ENCODE results near the gene COPS4.
"Not testable (repeated sequence)": the region's sequence is repeated elsewhere in the genome, so short reads cannot be mapped to it uniquely, and the experiment has no call there.

COPS4 gene

DNA sequence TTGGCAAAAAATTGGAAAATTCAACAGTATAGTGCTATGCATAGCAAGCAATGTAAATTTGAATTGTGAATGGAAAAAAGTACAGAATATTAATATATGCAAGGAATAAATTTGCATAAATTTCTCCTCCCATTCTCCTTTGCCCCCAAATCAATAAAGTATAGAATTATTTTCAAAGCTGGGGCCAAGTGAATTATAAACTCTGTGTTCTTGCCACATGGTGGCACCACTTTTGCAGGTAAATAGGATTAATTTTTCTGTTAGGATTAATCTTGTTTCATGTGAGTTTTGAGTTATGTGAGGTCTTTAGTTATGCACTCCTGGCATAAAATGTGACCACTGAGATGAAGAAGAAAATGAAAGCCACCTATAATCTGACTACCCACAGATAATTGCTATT, 19.9 kb downstream of the COPS4 start:
- H3K4me3 ChIP-seq (ENCODE audit: insufficient read length, low read depth), result no peak overlapping the region
- H3K36me3 ChIP-seq (ENCODE audit: insufficient read depth, insufficient read length, low read length), result peaks cover 35% of the 10 kb centered on the region
- no peaks in the 10 kb centered on the region for H3K27me3 ChIP-seq (ENCODE audit: insufficient read depth, insufficient read length)
- TF ChIP-seq ZNF274 (IDR thresholded peaks at IDR 0.05; ENCODE audit: low read depth, low read length) (no peak), YY1 (IDR thresholded peaks at IDR 0.05; ENCODE audit: insufficient read depth, insufficient read length) (no peak), SUZ12 (IDR thresholded peaks at IDR 0.05; ENCODE audit: extremely low read depth, insufficient read depth, insufficient read length) (no peak)
- H3K9me3 ChIP-seq (ENCODE audit: insufficient read depth, low read length), result no peaks in the 10 kb centered on the region
- H3K4me1 ChIP-seq (ENCODE audit: insufficient read depth, insufficient read length), result no peaks in the 10 kb centered on the region
- no peak overlapping the region for H3K9ac ChIP-seq (ENCODE audit: insufficient read length, low read depth)
- DNase-seq (ENCODE audit: low read depth, low spot score), result no peak

DNA sequence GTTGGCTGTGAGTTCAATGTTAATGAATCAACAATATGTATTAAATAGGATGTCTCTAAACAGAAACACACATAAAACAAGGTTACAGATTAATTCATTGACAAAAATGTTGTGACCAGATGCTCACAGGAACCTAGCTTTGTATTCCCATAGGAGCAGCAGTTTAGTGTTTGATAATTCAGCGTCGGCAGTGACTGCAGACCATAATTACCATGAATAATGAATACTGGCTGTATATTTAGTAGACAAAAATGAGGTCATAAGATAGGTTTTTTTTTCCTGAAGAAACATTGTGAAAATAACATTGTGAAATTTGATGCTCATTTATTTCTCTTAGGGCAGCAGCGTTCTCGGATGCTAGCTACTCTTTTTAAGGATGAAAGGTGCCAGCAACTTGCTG, 27.8 kb downstream of the COPS4 start:
- H3K36me3 ChIP-seq (ENCODE audit: insufficient read depth, insufficient read length, low read length), result peaks cover 38% of the 10 kb centered on the region
- no peaks in the 10 kb centered on the region for H3K4me1 ChIP-seq (ENCODE audit: insufficient read depth, insufficient read length)
- no peak for TF ChIP-seq YY1 (IDR thresholded peaks at IDR 0.05; ENCODE audit: insufficient read depth, insufficient read length)
- no peak for TF ChIP-seq ZNF274 (IDR thresholded peaks at IDR 0.05; ENCODE audit: low read depth, low read length)
- TF ChIP-seq SUZ12 (IDR thresholded peaks at IDR 0.05; ENCODE audit: extremely low read depth, insufficient read depth, insufficient read length), result no peak
- no peaks in the 10 kb centered on the region for H3K9me3 ChIP-seq (ENCODE audit: insufficient read depth, low read length)
- no peaks in the 10 kb centered on the region for H3K27me3 ChIP-seq (ENCODE audit: insufficient read depth, insufficient read length)
- H3K4me3 ChIP-seq (ENCODE audit: insufficient read length, low read depth), result no peak overlapping the region
- DNase-seq (ENCODE audit: low read depth, low spot score), result no peak
- no peak overlapping the region for H3K9ac ChIP-seq (ENCODE audit: insufficient read length, low read depth)

DNA sequence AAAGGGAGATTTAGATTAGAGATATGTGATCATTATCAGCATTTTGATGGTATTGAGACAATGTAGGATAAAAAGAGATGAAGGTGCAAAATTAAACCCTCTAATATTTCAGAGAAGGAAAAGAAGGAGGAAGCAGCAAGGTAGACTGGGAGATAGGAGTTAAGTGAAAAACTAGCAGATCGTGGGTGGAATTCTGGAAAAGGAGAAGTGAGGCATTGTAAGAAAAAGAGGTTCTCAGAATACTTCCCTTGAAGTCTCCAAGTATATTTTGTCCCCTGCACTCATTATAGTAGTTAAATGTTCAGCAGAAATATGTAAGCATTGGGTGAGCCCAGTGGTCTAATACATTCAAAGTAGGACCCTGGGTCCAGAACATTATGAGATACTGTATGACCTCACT, 30.3 kb downstream of the COPS4 start:
- Histone ChIP-seq H3K4me3 (ENCODE audit: insufficient read length, low read depth) (no peak overlapping the region), H3K27me3 (ENCODE audit: insufficient read depth, insufficient read length) (no peaks in the 10 kb centered on the region), H3K9me3 (ENCODE audit: insufficient read depth, low read length) (no peaks in the 10 kb centered on the region), H3K9ac (ENCODE audit: insufficient read length, low read depth) (no peak overlapping the region), H3K36me3 (ENCODE audit: insufficient read depth, insufficient read length, low read length) (peaks cover 40% of the 10 kb centered on the region), H3K4me1 (ENCODE audit: insufficient read depth, insufficient read length) (no peaks in the 10 kb centered on the region)
- TF ChIP-seq YY1 (IDR thresholded peaks at IDR 0.05; ENCODE audit: insufficient read depth, insufficient read length) (no peak), ZNF274 (IDR thresholded peaks at IDR 0.05; ENCODE audit: low read depth, low read length) (no peak), SUZ12 (IDR thresholded peaks at IDR 0.05; ENCODE audit: extremely low read depth, insufficient read depth, insufficient read length) (no peak)
- DNase-seq (ENCODE audit: low read depth, low spot score), result no peak

DNA sequence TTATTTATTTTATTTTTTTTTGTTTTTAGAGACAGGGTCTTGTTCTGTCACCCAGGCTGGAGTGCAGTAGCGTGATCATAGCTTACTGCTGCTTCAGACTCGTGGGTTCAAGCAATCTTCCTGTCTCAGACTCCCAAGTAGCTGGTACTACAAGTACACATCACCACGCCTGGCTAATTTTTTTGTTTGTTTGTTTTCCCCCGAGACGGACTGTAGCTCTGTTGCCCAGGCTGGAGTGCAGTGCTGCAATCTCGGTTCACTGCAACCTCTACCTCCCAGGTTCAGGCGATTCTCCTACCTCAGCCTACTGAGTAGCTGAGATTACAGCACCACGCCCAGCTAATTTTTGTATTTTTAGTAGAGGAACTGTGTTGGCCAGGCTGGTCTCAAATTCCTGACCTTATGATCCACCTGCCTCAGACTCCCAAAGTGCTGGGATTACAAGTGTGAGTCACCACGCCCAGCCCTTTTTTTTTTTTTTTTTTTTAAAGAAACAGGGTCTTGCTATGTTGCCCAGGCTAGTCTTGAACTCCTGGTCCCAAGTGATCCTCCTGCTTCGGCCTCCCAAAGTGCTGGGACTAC, 32.2 kb downstream of the COPS4 start:
- Histone ChIP-seq H3K4me1 (ENCODE audit: insufficient read depth, insufficient read length) (no peaks in the 10 kb centered on the region), H3K36me3 (ENCODE audit: insufficient read depth, insufficient read length, low read length) (peaks cover 39% of the 10 kb centered on the region), H3K9me3 (ENCODE audit: insufficient read depth, low read length) (no peaks in the 10 kb centered on the region), H3K4me3 (ENCODE audit: insufficient read length, low read depth) (no peak overlapping the region), H3K27me3 (ENCODE audit: insufficient read depth, insufficient read length) (no peaks in the 10 kb centered on the region), H3K9ac (ENCODE audit: insufficient read length, low read depth) (no peak overlapping the region)
- TF ChIP-seq SUZ12 (IDR thresholded peaks at IDR 0.05; ENCODE audit: extremely low read depth, insufficient read depth, insufficient read length) (no peak), ZNF274 (IDR thresholded peaks at IDR 0.05; ENCODE audit: low read depth, low read length) (no peak), YY1 (IDR thresholded peaks at IDR 0.05; ENCODE audit: insufficient read depth, insufficient read length) (no peak)
- DNase-seq (ENCODE audit: low read depth, low spot score), result no peak

DNA sequence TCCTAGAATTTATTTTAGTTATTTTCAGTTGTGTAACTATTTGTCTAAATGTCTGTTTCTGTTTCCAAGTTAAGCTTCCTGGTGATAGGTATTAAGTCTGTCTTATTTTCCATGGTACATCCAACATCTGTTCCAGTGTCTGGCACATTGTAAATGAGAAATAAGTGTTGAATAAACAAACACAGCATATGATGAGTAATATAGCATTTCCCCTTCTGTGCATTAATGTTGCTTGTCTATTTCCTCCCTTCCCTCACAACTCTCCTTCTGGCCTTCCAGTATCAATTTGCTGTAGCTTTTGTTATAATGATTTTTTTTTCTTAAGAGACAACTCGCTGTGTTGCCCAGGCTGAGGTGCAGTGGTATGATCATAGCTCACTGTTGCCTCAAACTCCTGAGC, 36.1 kb downstream of the COPS4 start:
- H3K36me3 ChIP-seq (ENCODE audit: insufficient read depth, insufficient read length, low read length), result peaks cover 29% of the 10 kb centered on the region
- DNase-seq (ENCODE audit: low read depth, low spot score), result no peak
- TF ChIP-seq YY1 (IDR thresholded peaks at IDR 0.05; ENCODE audit: insufficient read depth, insufficient read length), result no peak
- TF ChIP-seq ZNF274 (IDR thresholded peaks at IDR 0.05; ENCODE audit: low read depth, low read length), result no peak
- no peak for TF ChIP-seq SUZ12 (IDR thresholded peaks at IDR 0.05; ENCODE audit: extremely low read depth, insufficient read depth, insufficient read length)
- H3K4me3 ChIP-seq (ENCODE audit: insufficient read length, low read depth), result no peak overlapping the region
- no peaks in the 10 kb centered on the region for H3K27me3 ChIP-seq (ENCODE audit: insufficient read depth, insufficient read length)
- no peaks in the 10 kb centered on the region for H3K9me3 ChIP-seq (ENCODE audit: insufficient read depth, low read length)
- H3K9ac ChIP-seq (ENCODE audit: insufficient read length, low read depth), result no peak overlapping the region
- no peaks in the 10 kb centered on the region for H3K4me1 ChIP-seq (ENCODE audit: insufficient read depth, insufficient read length)

DNA sequence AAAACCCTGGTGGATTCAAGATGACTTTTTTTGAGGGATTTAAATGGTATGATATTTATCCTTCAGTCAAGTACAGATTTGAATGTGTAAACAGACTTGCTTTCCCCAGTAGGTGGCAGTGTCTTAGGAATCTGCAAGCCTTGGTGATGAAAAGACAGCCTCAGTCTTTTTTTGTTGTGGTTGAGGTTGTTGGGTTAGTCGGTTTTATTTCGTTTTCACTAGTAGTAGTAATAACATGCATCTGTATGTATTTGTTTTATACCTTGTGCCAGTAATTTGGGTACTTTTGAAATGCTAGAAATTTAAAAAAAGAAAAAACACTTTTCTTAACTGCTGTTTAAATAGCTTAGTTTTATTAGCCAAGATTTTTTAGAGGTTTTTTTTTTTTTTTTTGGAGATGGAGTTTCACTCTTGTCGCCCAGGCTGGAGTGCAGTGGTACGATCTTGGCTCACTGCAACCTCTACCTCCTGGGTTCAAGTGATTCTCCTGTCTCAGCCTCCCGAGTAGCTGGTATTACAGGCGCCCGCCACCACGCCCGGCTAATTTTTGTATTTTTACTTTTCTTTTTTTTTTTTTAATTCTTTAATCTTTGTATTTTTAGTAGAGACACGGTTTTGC, 39.2 kb downstream of the COPS4 start:
- Histone ChIP-seq H3K36me3 (ENCODE audit: insufficient read depth, insufficient read length, low read length) (peaks cover 21% of the 10 kb centered on the region), H3K9me3 (ENCODE audit: insufficient read depth, low read length) (no peaks in the 10 kb centered on the region), H3K4me1 (ENCODE audit: insufficient read depth, insufficient read length) (no peaks in the 10 kb centered on the region), H3K27me3 (ENCODE audit: insufficient read depth, insufficient read length) (no peaks in the 10 kb centered on the region), H3K4me3 (ENCODE audit: insufficient read length, low read depth) (no peak overlapping the region), H3K9ac (ENCODE audit: insufficient read length, low read depth) (no peak overlapping the region)
- TF ChIP-seq ZNF274 (IDR thresholded peaks at IDR 0.05; ENCODE audit: low read depth, low read length), result no peak
- TF ChIP-seq YY1 (IDR thresholded peaks at IDR 0.05; ENCODE audit: insufficient read depth, insufficient read length), result no peak
- no peak for TF ChIP-seq SUZ12 (IDR thresholded peaks at IDR 0.05; ENCODE audit: extremely low read depth, insufficient read depth, insufficient read length)
- DNase-seq (ENCODE audit: low read depth, low spot score), result peak; percentile 49

DNA sequence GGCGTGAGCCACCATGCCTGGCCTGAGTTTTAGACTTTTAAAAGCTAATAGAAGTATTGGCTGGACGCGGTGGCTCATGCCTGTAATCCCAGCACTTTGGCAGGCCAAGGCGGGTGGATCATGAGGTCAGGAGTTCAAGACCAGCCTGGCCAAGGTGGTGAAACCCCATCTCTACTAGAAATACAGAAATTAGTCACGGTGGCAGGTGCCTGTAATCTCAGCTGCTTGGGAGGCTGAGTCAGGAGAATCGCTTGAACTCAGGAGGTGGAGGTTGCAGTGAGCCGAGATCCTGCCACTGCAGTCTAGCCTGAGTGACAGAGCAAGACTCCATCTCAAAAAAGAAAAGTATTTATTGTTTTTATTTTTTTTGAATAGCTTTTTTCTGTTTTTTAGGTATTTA, 39.8 kb downstream of the COPS4 start:
- not testable (repeated sequence) for H3K9ac ChIP-seq (ENCODE audit: insufficient read length, low read depth)

More for the DNA sequence above, 39.8 kb downstream of the COPS4 start:
- not testable (repeated sequence) for DNase-seq (ENCODE audit: low read depth, low spot score); H3K9me3 ChIP-seq (ENCODE audit: insufficient read depth, low read length); H3K27me3 ChIP-seq (ENCODE audit: insufficient read depth, insufficient read length); H3K4me3 ChIP-seq (ENCODE audit: insufficient read length, low read depth); H3K4me1 ChIP-seq (ENCODE audit: insufficient read depth, insufficient read length)
- peaks cover 21% of the 10 kb centered on the region for H3K36me3 ChIP-seq (ENCODE audit: insufficient read depth, insufficient read length, low read length)

All from NT2/D1 (cell line).